Measurements from ENCODE around the gene WDR33. TPM values are rescaled to one million over a fixed set of nuclear protein-coding genes. Genes with fewer than 3 reads are reported as not detected.
"Not testable (repeated sequence)": the region's sequence is repeated elsewhere in the genome, so short reads cannot be mapped to it uniquely, and the experiment has no call there.

The WDR33 gene
- polyA plus RNA-seq, 1 donor, result 28.3 TPM

DNA sequence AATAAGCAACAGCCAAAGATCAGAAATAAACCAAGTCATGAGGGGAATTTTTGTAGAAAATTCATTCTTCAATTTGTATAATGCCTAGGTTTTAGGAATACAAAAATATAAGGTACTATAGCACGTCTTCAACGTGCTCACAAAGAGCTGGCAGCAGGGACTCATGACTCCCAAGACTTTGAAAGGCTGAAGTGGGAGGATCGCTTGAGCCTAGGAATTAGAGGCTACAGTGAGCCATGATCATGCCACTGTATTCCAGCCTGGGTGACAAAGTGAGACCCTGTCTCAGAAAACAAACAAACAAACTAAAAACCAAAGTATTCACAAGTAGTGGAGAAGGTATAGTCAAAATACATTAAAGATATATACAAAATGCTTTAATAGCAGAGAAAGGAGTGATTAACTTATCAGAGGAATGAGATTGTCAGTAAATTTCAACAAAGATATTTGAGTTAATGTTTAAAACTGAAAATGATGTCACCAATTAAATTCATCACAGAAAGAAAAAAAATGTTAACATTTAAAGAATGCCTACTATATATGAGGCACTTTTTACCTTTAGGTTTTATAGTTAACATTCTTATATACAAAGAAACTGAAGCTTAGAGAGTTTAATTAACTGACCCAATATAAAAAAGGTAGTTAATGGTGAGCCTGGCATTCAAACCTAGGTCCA, 3.2 kb downstream of the WDR33 start:
- DNase-seq, result no peak

GRCh38 chr2:127806860-127807259, 4.1 kb downstream of the WDR33 start:
- DNase-seq, result not testable (repeated sequence)

DNA sequence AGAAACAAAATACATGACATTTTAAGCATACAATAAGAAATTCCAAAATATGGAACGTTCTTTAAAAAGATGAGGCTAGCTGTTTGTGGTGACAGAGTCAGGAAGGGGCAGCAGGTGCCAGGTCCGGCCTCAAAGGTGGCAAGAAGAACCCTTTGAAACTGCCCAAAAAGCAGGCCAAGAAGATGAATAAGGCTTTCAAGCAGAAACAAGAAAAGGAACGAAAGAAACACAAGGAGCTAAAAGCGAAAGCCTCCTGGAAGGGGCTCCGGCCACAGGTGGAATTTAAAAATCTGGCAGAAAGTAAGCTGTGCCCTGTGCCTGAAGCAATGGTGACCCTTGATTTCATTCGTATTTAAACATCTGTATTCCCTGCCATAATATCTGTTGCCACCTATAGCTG, 5.5 kb downstream of the WDR33 start:
- DNase-seq, result no peak

- DNase-seq, result no peak
Measured at GRCh38 chr2:127799926-127800325, 11.0 kb downstream of the WDR33 start.

DNA sequence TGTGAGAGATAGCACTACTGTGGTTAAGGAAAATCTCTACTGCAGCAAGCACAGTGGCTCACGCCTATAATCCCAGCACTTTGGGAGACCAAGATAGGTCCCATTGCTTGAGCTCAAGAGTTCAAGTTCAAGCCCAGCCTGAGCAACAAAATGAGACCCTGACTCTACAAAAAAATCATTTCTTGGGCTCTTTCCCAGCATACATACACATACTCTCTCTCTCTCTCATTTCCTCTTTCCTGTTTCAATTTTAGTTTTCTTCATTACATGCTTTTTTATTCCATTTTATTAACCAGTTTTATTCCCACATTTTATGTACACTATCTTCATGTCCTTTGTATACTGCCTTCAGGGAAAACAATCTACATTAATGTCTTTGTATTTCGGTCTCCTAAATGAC, 14.6 kb downstream of the WDR33 start:
- DNase-seq, result no peak

DNA sequence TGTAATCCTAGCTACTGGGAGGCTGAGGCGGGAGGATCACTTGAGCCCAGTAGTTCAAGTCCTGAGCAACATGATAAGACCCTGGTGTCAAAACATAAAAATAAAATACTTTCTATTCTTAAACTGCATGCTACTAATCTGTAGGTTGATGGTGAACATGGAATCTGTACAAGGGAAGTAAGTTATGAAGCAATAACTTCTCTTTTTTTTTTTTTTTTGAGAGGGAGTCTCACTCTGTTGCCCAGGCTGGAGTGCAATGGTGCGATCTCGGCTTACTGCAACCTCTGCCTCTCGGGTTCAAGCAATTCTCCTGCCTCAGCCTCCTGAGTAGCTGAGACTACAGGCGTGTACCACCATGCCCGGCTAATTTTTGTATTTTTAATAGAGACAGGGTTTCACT, 16.1 kb downstream of the WDR33 start:
- not testable (repeated sequence) for DNase-seq

DNA sequence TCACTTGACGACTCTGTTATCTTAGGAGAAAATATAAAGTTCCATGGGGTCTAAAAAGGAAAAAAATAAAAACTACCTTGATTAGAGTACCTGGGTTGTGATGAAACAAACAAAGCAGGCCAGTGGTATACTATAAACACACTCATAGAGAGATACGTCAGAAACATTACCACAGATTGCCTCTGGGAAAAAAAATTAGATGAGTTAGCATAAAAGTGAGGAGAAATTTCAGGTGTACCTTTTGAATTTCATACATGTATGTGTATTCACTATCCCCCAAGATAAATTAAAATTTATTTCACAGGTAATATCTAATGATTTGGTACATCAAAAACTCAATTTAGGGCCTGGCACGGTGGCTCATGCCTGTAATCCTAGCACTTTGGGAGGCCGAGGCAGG, 18.2 kb downstream of the WDR33 start:
- DNase-seq, result no peak

- no peak for DNase-seq
Measured at GRCh38 chr2:127790694-127791529, 20.1 kb downstream of the WDR33 start.

DNA sequence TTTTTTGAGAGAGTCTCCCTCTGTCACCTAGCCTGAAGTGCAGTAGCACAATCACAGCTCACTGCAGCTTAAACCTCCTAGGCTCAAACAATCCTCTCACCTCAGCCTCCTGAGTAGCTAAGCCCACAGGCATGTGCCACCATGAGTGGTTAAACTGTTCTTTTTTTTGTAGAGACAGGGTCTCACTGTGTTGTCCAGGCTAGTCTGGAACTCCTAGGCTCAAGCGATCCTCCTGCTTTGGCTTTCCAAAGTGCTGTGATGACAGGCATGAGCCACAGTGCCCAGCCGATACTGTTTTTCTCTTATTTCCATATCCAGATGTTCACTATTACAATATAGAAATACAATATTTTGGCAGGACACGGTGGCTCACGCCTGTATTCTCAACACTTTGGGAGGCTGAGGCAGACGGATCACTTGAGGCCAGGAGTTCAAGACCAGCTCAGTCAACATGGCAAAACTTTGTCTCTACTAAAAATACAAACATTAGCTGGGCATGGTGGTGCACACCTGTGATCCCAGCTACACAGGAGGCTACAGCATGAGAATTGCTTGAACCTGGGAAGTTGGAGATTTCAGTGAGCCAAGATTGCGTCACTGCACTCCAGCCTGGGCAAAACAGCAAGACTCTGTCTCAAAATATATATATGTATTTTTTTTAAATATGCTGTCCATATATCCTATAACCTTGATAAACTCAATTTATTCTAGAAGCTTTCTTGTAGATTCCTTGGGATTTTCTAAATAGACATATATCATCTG, 24.7 kb downstream of the WDR33 start:
- no peak for DNase-seq

DNA sequence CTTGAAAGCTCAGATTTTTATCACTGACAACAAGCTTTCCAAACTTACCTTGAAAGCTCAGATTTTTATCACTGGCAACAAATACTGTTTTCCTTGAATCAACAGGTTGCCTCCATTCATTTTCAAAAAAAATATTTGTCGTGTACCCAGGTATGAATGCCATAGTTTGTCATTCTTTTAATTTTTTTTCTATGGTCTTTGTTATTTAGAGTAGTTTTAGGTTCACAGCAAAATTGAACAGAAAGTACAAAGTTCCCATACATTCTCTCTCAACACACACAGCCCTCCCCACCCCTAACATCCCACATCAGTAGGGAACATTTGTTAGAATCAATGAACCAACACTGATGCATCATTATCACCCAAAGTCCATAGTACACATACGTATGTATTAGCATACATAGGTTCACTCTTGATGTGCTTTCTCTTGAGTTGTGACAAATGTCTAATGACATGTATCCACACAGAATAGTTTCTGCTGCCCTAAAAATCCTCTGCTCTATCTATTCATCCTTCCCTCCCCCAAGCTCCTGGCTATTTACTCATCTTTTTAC, 25.9 kb downstream of the WDR33 start:
- no peak for DNase-seq

GRCh38 chr2:127783101-127783500, 27.9 kb downstream of the WDR33 start:
- DNase-seq, result peak; percentile 16

DNA sequence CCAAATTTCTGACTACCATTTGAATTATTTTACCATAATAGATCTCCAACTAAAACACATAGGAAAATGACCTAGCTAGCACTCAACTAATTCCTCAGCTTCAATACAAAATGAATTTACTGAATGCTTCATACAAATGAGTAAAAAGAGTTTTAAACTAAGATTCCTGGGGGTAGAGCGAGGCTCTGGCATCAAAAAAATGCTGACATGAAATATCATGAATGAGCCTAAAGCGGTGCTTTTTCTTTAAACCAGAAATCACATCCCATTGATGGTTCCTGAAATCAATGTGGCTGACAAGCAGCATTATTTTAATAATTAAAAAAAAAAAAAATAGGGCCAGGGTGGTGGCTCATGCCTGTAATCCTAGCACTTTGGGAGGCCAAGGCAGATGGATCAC, 32.1 kb downstream of the WDR33 start:
- no peak for DNase-seq

DNA sequence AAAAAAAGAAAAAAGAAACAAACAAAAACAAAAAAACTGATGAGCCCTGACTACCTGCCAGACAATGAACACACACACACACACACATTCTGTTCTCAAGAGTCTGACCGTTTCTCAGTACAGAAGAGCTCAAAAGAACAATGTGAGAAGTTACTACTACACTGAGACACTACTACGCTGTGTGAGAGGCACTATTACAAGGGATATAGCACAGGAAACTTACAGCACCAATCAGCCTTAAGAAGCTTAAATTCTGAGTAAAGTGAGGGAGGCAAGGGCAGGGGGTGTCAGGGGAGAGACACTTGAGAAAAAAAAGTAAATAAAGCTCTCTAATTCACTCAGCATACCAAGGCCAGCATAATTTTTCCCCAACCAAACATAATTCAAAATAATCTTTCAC, 32.5 kb downstream of the WDR33 start:
- DNase-seq, result no peak

DNA sequence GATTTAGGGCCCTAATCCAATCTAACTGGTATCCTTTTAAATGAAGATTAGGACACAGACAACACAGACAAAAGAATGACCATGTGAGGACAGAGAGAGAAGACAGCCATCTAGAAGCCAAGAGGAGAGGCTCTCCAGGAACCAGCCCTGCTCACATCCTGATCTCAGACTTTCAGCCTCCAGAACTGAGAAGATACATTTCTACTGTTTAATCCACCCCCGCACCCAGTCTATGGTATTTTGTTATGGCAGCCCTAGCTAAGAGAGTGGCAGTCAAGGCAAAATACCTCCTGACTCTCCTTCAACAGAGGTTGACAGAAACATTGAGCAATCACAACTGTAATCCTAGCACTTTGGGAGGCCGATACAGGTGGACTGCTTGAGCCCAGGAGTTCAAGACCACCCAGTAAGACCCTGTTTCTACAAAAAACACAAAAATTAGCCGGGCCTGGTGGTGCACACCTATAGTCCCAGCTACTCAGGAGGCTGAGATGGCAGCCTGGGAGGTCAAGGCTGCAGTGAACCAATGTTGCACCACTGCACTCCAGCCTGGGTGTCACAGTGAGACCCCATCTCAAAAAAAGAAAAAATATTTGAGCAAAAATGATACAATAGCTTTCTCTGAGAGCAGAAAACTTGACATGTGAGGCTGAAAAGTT, 34.7 kb downstream of the WDR33 start:
- DNase-seq, result no peak

GRCh38 chr2:127771756-127772155, 39.2 kb downstream of the WDR33 start:
- DNase-seq, result no peak

- DNase-seq, result no peak
Measured at GRCh38 chr2:127770973-127771735, 39.8 kb downstream of the WDR33 start.

GRCh38 chr2:127770534-127770933, 40.4 kb downstream of the WDR33 start:
- not testable (repeated sequence) for DNase-seq

DNA sequence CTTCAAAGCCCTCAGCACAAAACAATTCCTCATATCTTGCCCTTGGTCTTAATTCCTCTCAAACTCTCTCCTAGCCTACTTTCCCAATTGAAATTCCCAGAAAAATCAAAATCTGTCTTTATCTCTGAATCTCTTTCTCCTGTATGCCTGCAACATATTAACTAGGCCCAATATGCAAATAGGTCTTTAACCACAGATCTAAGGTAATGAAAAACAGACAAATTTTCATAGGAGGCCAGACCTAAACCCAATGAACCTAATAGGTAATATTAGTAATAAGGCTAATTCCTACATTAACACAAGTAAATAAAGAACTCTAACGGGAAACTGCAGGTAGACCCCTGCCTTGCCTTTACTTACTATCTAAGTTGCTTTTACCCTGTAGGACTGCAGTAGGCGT, 41.4 kb downstream of the WDR33 start:
- DNase-seq, result no peak

DNA sequence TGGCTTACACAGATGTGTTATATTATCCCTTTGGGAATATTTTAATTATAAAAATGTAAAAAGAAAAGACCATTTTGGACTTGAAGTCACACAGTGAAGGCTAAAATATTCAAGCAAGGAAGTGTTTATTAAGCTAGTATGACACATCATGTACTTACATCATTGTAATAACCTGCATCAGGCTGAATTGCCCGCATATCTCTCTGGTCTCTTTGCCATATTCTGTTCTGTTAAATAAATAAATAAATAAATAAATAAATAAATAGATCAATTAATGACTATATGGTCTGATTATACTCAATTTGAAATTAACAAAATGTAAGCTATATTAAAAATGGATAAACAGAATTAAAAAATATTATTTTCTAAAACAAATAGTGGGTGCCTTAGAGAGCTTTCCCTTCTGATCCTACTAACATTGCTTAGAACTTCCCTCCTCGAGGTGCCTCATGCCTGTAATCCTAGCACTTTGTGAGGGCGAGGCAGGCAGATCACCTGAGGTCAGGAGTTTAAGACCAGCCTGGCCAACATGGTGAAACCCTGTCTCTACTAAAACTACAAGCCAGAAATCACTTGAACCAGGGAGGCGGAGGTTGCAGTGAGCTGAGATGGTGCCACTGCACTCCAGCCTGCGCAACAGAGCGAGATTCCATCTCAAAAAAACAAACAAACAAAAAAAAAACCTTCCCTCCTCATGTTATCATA, 42.0 kb downstream of the WDR33 start:
- no peak for DNase-seq

DNA sequence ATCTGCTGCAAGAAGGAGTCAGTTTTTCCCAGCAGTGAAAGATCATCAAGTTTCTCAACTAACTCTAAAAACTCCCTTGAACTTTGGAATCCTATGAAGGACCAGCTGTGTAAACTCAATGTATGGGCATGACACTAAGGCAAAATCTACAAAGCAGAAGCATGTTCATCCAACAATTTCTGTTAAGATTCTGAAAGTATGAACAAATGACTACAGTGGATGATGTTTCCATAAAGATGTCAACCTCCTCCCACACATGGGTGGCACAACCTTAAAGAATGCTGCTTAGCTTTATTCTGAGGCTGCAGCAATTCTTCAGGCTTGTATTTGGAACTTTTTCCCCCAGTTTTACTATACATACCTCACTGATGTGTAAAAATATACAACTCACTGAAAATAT, 47.2 kb downstream of the WDR33 start:
- no peak for DNase-seq

DNA sequence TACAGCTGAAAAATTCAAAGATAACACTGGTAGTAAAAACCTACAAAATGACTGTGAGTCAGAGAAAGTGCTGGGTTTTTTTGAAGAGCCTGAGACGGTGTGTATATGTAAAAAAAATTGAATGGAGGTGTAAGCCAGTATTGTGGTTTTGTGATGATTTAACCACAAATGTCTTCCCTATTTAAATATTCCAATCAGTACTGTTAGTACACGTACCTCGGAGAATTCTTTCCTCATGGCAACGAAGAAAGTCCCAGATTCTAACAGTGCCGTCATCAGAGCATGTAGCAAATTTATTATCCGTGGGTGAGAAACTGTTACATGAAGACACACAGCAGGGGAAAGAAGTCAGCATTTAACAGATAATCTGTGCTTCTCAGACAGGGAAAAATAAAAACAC, 48.1 kb downstream of the WDR33 start:
- DNase-seq, result no peak

Data from hindlimb muscle (tissue), 1 donor.